SK-N-SH (cell line): Measurements from ENCODE around the gene ARHGAP26.

Source experiments
- CTCF ChIP-seq: fragments of 200-600 bp; sonication (generic); IDR thresholded peaks from 2 replicates; pipeline ENCODE4 v1.6.1; 2017; ENCODE audit warnings: antibody characterized with exemption, mild to moderate bottlenecking, moderate library complexity
- GABPA ChIP-seq: IDR thresholded peaks from 2 replicates; pipeline ENCODE4 v1.4.0; 2012; ENCODE audit warnings: low read depth, mild to moderate bottlenecking
- GATA2 ChIP-seq: sonication (generic); formaldehyde crosslinking; IDR thresholded peaks from 2 replicates; pipeline ENCODE4 v1.5.0; 2020; ENCODE audit warnings: mild to moderate bottlenecking, missing genetic modification reagents
- MAX ChIP-seq: IDR thresholded peaks from 2 replicates; pipeline ENCODE4 v1.4.0; 2012; ENCODE audit warnings: low read depth
- MEF2A ChIP-seq: IDR thresholded peaks from 2 replicates; pipeline ENCODE4 v1.4.0; 2012; ENCODE audit warnings: low read depth, borderline replicate concordance
- POLR2AphosphoS5 ChIP-seq: IDR thresholded peaks from 2 replicates; pipeline ENCODE4 v1.6.1; 2012; ENCODE audit warnings: low read depth, low read length
- RCOR1 ChIP-seq: fragments of 150-350 bp; IDR thresholded peaks from 2 replicates; pipeline ENCODE4 v1.6.1; 2017; ENCODE audit warnings: antibody characterized with exemption, low read length
- REST ChIP-seq: IDR thresholded peaks from 2 replicates; pipeline ENCODE4 v1.6.1; 2012; ENCODE audit warnings: mild to moderate bottlenecking, low read depth, low read length, moderate library complexity
- RXRA ChIP-seq: IDR thresholded peaks from 2 replicates; pipeline ENCODE4 v1.4.0; 2012; ENCODE audit warnings: low read depth, mild to moderate bottlenecking, borderline replicate concordance
- SMC3 ChIP-seq: IDR thresholded peaks from 2 replicates; pipeline ENCODE4 v1.6.1; 2012; ENCODE audit warnings: low read depth, low read length, improper control_type of control experiment
- YY1 ChIP-seq: IDR thresholded peaks from 2 replicates; pipeline ENCODE4 v1.4.0; 2012; ENCODE audit warnings: low read depth, mild to moderate bottlenecking

- no peak for TF ChIP-seq RCOR1
- TF ChIP-seq CTCF = no peak
- TF ChIP-seq REST = no peak
- TF ChIP-seq GABPA = no peak
- TF ChIP-seq YY1 = no peak
- no peak for TF ChIP-seq MAX
- no peak for TF ChIP-seq POLR2AphosphoS5
- TF ChIP-seq RXRA = no peak
- TF ChIP-seq SMC3 = no peak
- no peak for TF ChIP-seq GATA2
- TF ChIP-seq MEF2A = no peak
These were observed 140.0 kb downstream of the ARHGAP26 start for GRCh38 chr5:142910128-142910527.
